ENCODE data around the gene EPHB1.

EPHB1 gene

DNA sequence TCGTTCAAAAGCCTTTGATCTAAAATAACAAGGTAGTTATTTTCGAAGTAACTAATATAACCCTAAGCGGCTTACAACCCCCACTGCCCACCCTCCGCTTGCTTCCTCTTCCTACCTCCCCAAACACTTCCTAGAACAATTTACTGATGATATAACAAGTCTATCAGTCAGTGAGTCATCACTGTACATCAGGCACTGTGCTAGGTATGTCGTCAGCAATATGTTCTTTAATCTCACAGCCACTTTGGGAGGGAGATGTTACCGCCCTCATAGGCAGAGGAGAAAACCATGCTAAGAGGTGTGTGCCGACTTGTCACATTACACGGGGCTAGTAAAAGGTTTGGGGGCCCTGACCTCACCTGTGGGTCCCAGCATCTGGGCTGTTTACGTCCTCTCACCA lies 381.8 kb downstream of the EPHB1 start:
- TF ChIP-seq POLR2AphosphoS5 (IDR thresholded peaks at IDR 0.05; ENCODE audit: low read depth, low read length) (no peak), TAF1 (IDR thresholded peaks at IDR 0.05; ENCODE audit: borderline replicate concordance, insufficient read depth, low read length) (no peak), SIN3A (IDR thresholded peaks at IDR 0.05; ENCODE audit: borderline replicate concordance, insufficient read depth, low read length) (no peak), FOXP2 (optimal IDR thresholded peaks at IDR 0.05; ENCODE audit: borderline replicate concordance, extremely low read depth, extremely low read length, insufficient read depth) (no peak)

DNA sequence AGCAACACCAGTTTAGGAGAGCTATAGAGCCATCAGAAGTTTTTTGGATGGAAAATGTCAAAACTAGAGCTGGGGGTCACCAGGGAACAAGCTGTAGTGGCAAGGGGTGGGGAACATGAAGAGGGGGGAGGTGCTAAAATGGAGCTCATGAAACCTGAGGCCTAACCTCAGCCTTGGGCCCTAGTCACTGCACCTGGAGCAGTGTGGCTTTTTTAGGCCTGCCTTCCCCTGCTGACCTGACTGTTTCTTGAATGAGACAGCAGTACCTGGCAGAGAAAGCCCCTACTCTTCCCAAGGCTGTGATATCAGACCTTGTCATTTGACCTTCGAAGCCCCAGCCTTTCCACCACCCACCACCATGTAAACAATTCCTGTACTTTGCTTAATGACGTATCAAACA lies 383.5 kb downstream of the EPHB1 start:
- TF ChIP-seq POLR2AphosphoS5 (IDR thresholded peaks at IDR 0.05; ENCODE audit: low read depth, low read length) (no peak), FOXP2 (optimal IDR thresholded peaks at IDR 0.05; ENCODE audit: borderline replicate concordance, extremely low read depth, extremely low read length, insufficient read depth) (no peak), TAF1 (IDR thresholded peaks at IDR 0.05; ENCODE audit: borderline replicate concordance, insufficient read depth, low read length) (no peak), SIN3A (IDR thresholded peaks at IDR 0.05; ENCODE audit: borderline replicate concordance, insufficient read depth, low read length) (no peak)
- TF ChIP-seq, protein P1, sequence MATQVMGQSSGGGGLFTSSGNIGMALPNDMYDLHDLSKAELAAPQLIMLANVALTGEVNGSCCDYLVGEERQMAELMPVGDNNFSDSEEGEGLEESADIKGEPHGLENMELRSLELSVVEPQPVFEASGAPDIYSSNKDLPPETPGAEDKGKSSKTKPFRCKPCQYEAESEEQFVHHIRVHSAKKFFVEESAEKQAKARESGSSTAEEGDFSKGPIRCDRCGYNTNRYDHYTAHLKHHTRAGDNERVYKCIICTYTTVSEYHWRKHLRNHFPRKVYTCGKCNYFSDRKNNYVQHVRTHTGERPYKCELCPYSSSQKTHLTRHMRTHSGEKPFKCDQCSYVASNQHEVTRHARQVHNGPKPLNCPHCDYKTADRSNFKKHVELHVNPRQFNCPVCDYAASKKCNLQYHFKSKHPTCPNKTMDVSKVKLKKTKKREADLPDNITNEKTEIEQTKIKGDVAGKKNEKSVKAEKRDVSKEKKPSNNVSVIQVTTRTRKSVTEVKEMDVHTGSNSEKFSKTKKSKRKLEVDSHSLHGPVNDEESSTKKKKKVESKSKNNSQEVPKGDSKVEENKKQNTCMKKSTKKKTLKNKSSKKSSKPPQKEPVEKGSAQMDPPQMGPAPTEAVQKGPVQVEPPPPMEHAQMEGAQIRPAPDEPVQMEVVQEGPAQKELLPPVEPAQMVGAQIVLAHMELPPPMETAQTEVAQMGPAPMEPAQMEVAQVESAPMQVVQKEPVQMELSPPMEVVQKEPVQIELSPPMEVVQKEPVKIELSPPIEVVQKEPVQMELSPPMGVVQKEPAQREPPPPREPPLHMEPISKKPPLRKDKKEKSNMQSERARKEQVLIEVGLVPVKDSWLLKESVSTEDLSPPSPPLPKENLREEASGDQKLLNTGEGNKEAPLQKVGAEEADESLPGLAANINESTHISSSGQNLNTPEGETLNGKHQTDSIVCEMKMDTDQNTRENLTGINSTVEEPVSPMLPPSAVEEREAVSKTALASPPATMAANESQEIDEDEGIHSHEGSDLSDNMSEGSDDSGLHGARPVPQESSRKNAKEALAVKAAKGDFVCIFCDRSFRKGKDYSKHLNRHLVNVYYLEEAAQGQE (IDR thresholded peaks at IDR 0.05; ENCODE audit: insufficient read depth in 1 of 2, low read depth in 2 of 2, low read length in 2 of 2), result no peak

DNA sequence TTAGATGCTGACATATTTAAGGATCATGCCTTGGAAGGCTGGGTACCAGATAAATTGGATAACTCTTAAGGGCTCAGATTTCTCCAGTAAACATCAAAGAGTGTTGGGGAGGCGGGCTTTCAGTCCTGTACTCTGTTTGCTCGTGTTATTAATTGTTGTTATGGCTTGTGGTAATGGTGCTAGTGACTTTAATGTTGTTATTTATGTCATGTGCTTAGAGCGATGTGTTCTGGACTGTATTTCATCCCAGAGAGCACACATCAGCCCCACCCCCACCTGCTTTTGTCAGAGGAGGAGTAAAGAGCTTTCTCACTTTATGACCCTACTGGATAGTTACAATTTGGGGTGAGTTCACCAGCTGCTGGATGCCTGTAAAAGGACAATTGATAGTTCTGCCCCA lies 386.3 kb downstream of the EPHB1 start:
- TF ChIP-seq FOXP2 (optimal IDR thresholded peaks at IDR 0.05; ENCODE audit: borderline replicate concordance, extremely low read depth, extremely low read length, insufficient read depth) (no peak), SIN3A (IDR thresholded peaks at IDR 0.05; ENCODE audit: borderline replicate concordance, insufficient read depth, low read length) (no peak), POLR2AphosphoS5 (IDR thresholded peaks at IDR 0.05; ENCODE audit: low read depth, low read length) (no peak), TAF1 (IDR thresholded peaks at IDR 0.05; ENCODE audit: borderline replicate concordance, insufficient read depth, low read length) (no peak)
- TF ChIP-seq, protein P1 (IDR thresholded peaks at IDR 0.05; ENCODE audit: insufficient read depth in 1 of 2, low read depth in 2 of 2, low read length in 2 of 2), result no peak

DNA sequence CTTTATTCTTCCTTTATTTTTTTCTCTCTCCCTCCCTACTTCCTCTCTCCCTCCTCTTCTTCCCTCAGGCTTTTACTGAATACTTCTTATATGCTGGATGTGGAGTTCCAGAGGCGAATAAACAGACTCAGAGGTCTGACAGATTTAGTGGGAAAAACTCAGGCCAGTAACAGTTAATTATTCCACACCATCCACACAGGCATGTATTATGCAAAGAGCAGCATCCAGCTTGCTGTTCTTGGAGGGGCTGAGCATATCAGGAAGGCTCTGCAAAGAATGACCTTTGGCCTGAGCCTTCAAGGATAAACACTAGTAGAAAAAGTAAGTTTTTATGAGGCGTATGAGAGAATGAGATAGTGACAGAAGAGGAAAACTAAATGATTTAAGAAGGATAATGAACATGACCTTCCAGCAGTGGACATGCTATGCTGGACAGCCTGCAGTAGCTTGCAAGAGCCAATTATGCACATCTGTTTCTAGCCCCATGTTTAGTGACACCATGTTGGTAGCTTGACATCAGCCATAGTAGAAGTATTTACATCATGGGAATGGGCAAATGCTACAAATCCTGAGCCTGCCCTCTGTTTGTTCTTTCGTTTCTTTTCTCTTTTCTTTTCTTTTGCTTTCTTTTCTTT lies 387.4 kb downstream of the EPHB1 start:
- TF ChIP-seq FOXP2 (optimal IDR thresholded peaks at IDR 0.05; ENCODE audit: borderline replicate concordance, extremely low read depth, extremely low read length, insufficient read depth), result no peak
- TF ChIP-seq TAF1 (IDR thresholded peaks at IDR 0.05; ENCODE audit: borderline replicate concordance, insufficient read depth, low read length), result no peak
- TF ChIP-seq, protein P1 (IDR thresholded peaks at IDR 0.05; ENCODE audit: insufficient read depth in 1 of 2, low read depth in 2 of 2, low read length in 2 of 2), result no peak
- no peak for TF ChIP-seq SIN3A (IDR thresholded peaks at IDR 0.05; ENCODE audit: borderline replicate concordance, insufficient read depth, low read length)
- TF ChIP-seq POLR2AphosphoS5 (IDR thresholded peaks at IDR 0.05; ENCODE audit: low read depth, low read length), result no peak

DNA sequence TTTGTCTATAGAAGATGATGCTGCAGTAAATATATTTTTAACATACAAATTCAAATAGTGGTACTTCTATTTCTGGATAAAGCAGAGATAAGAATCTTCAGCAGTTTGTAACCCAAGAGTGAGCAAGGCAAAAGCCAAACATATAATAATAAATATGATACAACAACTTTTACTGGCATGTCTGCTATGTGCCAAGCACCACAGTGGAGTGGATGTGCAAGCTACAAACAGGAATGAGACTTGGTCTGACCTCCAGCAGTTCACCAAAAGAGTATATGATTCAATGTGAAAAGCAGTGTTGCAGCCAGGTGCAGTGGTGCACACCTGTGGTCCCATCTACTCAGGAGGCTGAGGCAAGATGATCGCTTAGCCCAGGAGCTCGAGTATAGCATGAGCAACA lies 395.6 kb downstream of the EPHB1 start:
- TF ChIP-seq, protein P1 (IDR thresholded peaks at IDR 0.05; ENCODE audit: insufficient read depth in 1 of 2, low read depth in 2 of 2, low read length in 2 of 2), result no peak
- TF ChIP-seq FOXP2 (optimal IDR thresholded peaks at IDR 0.05; ENCODE audit: borderline replicate concordance, extremely low read depth, extremely low read length, insufficient read depth), result no peak
- TF ChIP-seq SIN3A (IDR thresholded peaks at IDR 0.05; ENCODE audit: borderline replicate concordance, insufficient read depth, low read length), result no peak
- no peak for TF ChIP-seq POLR2AphosphoS5 (IDR thresholded peaks at IDR 0.05; ENCODE audit: low read depth, low read length)
- TF ChIP-seq TAF1 (IDR thresholded peaks at IDR 0.05; ENCODE audit: borderline replicate concordance, insufficient read depth, low read length), result no peak

All from PFSK-1 (cell line).